Neural progenitor cell (in vitro differentiated cells): ENCODE results near the gene MYMK.

Experiments
- CTCF ChIP-seq: fragments of 200-600 bp; sonication (generic); IDR thresholded peaks from 2 replicates; pipeline ENCODE4 v1.5.1; 2017; ENCODE audit warnings: antibody characterized with exemption, mild to moderate bottlenecking
- EZH2phosphoT487 ChIP-seq: fragments of 200-600 bp; sonication (generic); IDR thresholded peaks from 2 replicates; pipeline ENCODE4 v1.6.1; 2017; ENCODE audit warnings: antibody characterized with exemption

- TF ChIP-seq CTCF (peak; percentile 33), EZH2phosphoT487 (no peak)
Observed at GRCh38 chr9:133540698-133541025, 15.9 kb upstream of the MYMK start.
